ENCODE results near the gene TRPV3. TPM values are rescaled to one million over a fixed set of nuclear protein-coding genes. Genes with fewer than 3 reads are reported as not detected.

Gene TRPV3
- total RNA-seq, 2 experiments from 2014 or later: 0.25 to 0.56 TPM

- TF ChIP-seq CTCF (IDR thresholded peaks at IDR 0.05): no peak
- Histone ChIP-seq H3K4me1 (ENCODE audit: insufficient read depth, low read length) (no peaks in the 10 kb centered on the region), H3K27ac (ENCODE audit: low read depth in 1 of 2, low read length in 2 of 2) (no peak overlapping the region), H3K9me3 (ENCODE audit: control insufficient read depth in 1 of 2, insufficient read depth in 1 of 2, low read length in 2 of 2) (no peaks in the 10 kb centered on the region), H3K36me3 (ENCODE audit: insufficient read depth, low read length) (peaks cover 2% of the 10 kb centered on the region), H3K27me3 (ENCODE audit: control insufficient read depth in 1 of 2, insufficient read depth in 2 of 2, low read length in 2 of 2) (no peaks in the 10 kb centered on the region), H3K4me3 (ENCODE audit: low read length) (no peak overlapping the region)
- intact Hi-C loops (cut with DNase I, micrococcal nuclease): no loop called here
- peaks cover 22% of the 10 kb centered on the region for H3K36me3 Mint-ChIP-seq (ENCODE audit: low read depth)
- no peak for DNase-seq
- no peaks in the 10 kb centered on the region for H3K9me3 Mint-ChIP-seq
- ATAC-seq (ENCODE audit: poor library complexity): no peak
- CTCF ChIA-PET: no interaction called here
- POLR2A ChIA-PET: interaction anchor here (0.6 kb wide), 1 partner anchor 135 kb away, joined by 3 read pairs; no protein-coding TSS in a partner anchor
- no peak overlapping the region for H3K4me3 Mint-ChIP-seq
- no peaks in the 10 kb centered on the region for H3K4me1 Mint-ChIP-seq (ENCODE audit: low read depth)
- no peaks in the 10 kb centered on the region for H3K27me3 Mint-ChIP-seq
- no peak overlapping the region for H3K27ac Mint-ChIP-seq
Measured at GRCh38 chr17:3575511-3575910, 17.9 kb upstream of the TRPV3 start.

- Histone ChIP-seq H3K4me3 (ENCODE audit: low read length) (no peak overlapping the region), H3K36me3 (ENCODE audit: insufficient read depth, low read length) (peaks cover 2% of the 10 kb centered on the region), H3K4me1 (ENCODE audit: insufficient read depth, low read length) (no peaks in the 10 kb centered on the region), H3K9me3 (ENCODE audit: control insufficient read depth in 1 of 2, insufficient read depth in 1 of 2, low read length in 2 of 2) (no peaks in the 10 kb centered on the region), H3K27ac (ENCODE audit: low read depth in 1 of 2, low read length in 2 of 2) (no peak overlapping the region), H3K27me3 (ENCODE audit: control insufficient read depth in 1 of 2, insufficient read depth in 2 of 2, low read length in 2 of 2) (no peaks in the 10 kb centered on the region)
- TF ChIP-seq CTCF (IDR thresholded peaks at IDR 0.05): no peak
- Mint-ChIP-seq H3K27ac (no peak overlapping the region), H3K4me3 (no peak overlapping the region), H3K36me3 (ENCODE audit: low read depth) (peaks cover 18% of the 10 kb centered on the region), H3K27me3 (no peaks in the 10 kb centered on the region), H3K4me1 (ENCODE audit: low read depth) (no peaks in the 10 kb centered on the region), H3K9me3 (no peaks in the 10 kb centered on the region)
- intact Hi-C loops (cut with DNase I, micrococcal nuclease): no loop called here
- ChIA-PET POLR2A (no interaction called here), CTCF (no interaction called here)
- DNase-seq: no peak
- no peak for ATAC-seq (ENCODE audit: poor library complexity)
Measured at GRCh38 chr17:3574231-3574630, 16.6 kb upstream of the TRPV3 start.

- H3K27ac Mint-ChIP-seq: no peak overlapping the region
- H3K4me1 Mint-ChIP-seq (ENCODE audit: low read depth): no peaks in the 10 kb centered on the region
- Histone ChIP-seq H3K4me1 (ENCODE audit: insufficient read depth, low read length) (no peaks in the 10 kb centered on the region), H3K4me3 (ENCODE audit: low read length) (no peak overlapping the region), H3K36me3 (ENCODE audit: insufficient read depth, low read length) (peaks cover 2% of the 10 kb centered on the region), H3K9me3 (ENCODE audit: control insufficient read depth in 1 of 2, insufficient read depth in 1 of 2, low read length in 2 of 2) (no peaks in the 10 kb centered on the region), H3K27ac (ENCODE audit: low read depth in 1 of 2, low read length in 2 of 2) (no peak overlapping the region), H3K27me3 (ENCODE audit: control insufficient read depth in 1 of 2, insufficient read depth in 2 of 2, low read length in 2 of 2) (no peaks in the 10 kb centered on the region)
- H3K9me3 Mint-ChIP-seq: no peaks in the 10 kb centered on the region
- ATAC-seq (ENCODE audit: poor library complexity): no peak
- TF ChIP-seq CTCF (IDR thresholded peaks at IDR 0.05): no peak
- no peaks in the 10 kb centered on the region for H3K27me3 Mint-ChIP-seq
- no peak overlapping the region for H3K4me3 Mint-ChIP-seq
- intact Hi-C loops (cut with DNase I, micrococcal nuclease): no loop called here
- ChIA-PET POLR2A (no interaction called here), CTCF (interaction anchor here (0.8 kb wide), 1 partner anchor 11 kb away, joined by 3 read pairs; no protein-coding TSS in a partner anchor)
- DNase-seq: peak in 1 of 14 experiments; percentile 9
- peaks cover 11% of the 10 kb centered on the region for H3K36me3 Mint-ChIP-seq (ENCODE audit: low read depth)
Measured at GRCh38 chr17:3573246-3574100, 15.9 kb upstream of the TRPV3 start.
